ENCODE results near the gene KRT17. TPM values are rescaled to one million over a fixed set of nuclear protein-coding genes. Genes with fewer than 3 reads are reported as not detected.

Gene KRT17
- polyA plus RNA-seq, 1 donor (not counting 4 experiments of a cell fraction or from before 2014, with no cell fraction given), result 8,666 TPM

- Histone ChIP-seq H3K79me2 (ENCODE audit: control insufficient read depth, insufficient read depth, low read length) (no peaks in the 10 kb centered on the region), H3K9me1 (ENCODE audit: control insufficient read depth, extremely low read depth, insufficient read depth, low read length) (peaks cover 2% of the 10 kb centered on the region), H4K20me1 (ENCODE audit: control insufficient read depth, extremely low read depth, insufficient read depth, low read length) (no peaks in the 10 kb centered on the region), H3K4me2 (ENCODE audit: control insufficient read depth, extremely low read depth, insufficient read depth, low read depth, low read length) (no peak overlapping the region), H3K36me3 (ENCODE audit: control insufficient read depth in 2 of 2, extremely low read depth in 1 of 2, insufficient read depth in 2 of 2, low read length in 2 of 2) (no peaks in the 10 kb centered on the region), H3K4me3 (ENCODE audit: control insufficient read depth in 2 of 3, extremely low read depth in 1 of 3, insufficient read depth in 2 of 3, low read depth in 1 of 3, low read length in 3 of 3) (no peak overlapping the region), H3K4me1 (ENCODE audit: control insufficient read depth, extremely low read depth, insufficient read depth, low read length) (peaks cover 89% of the 10 kb centered on the region), H2AFZ (ENCODE audit: control insufficient read depth, low read length) (no peak overlapping the region), H3K27me3 (ENCODE audit: control insufficient read depth, extremely low read depth, insufficient read depth, low read length) (no peaks in the 10 kb centered on the region), H3K27ac (ENCODE audit: control insufficient read depth, insufficient read depth, low read length) (peak overlapping the region; percentile 100), H3K9ac (ENCODE audit: control insufficient read depth, extremely low read depth, insufficient read depth, low read length) (peak overlapping the region; percentile 97), H3K9me3 (ENCODE audit: control insufficient read depth, low read depth, low read length) (no peaks in the 10 kb centered on the region)
- TF ChIP-seq CTCF (optimal IDR thresholded peaks at IDR 0.05 in 1 of 3, IDR thresholded peaks at IDR 0.05 in 1 of 3, conservative IDR thresholded peaks at IDR 0.05 in 1 of 3; ENCODE audit: extremely low read depth in 1 of 3, insufficient read depth in 2 of 3, low read length in 3 of 3) (no peak), EZH2 (IDR thresholded peaks at IDR 0.05; ENCODE audit: low read length) (no peak)
- dilution Hi-C loops (cut with MboI; ENCODE audit: extremely low pct_ligation_motif_present, low sequenced_read_pairs), result no loop called here
- FAIRE-seq, result peak; percentile 53
- no peak for DNase-seq (ENCODE audit: low read depth, low spot score)
These were observed 35.2 kb upstream of the KRT17 start for GRCh38 chr17:41659427-41660212.

GRCh38 chr17:41658846-41659245, 34.5 kb upstream of the KRT17 start:
- H3K4me1 ChIP-seq (ENCODE audit: control insufficient read depth, extremely low read depth, insufficient read depth, low read length), result peaks cover 88% of the 10 kb centered on the region
- no peaks in the 10 kb centered on the region for H3K79me2 ChIP-seq (ENCODE audit: control insufficient read depth, insufficient read depth, low read length)
- H3K36me3 ChIP-seq (ENCODE audit: control insufficient read depth in 2 of 2, extremely low read depth in 1 of 2, insufficient read depth in 2 of 2, low read length in 2 of 2), result no peaks in the 10 kb centered on the region
- H3K9ac ChIP-seq (ENCODE audit: control insufficient read depth, extremely low read depth, insufficient read depth, low read length), result peak overlapping the region; percentile 97
- DNase-seq (ENCODE audit: low read depth, low spot score) (no peak), FAIRE-seq (no peak)
- H3K4me2 ChIP-seq (ENCODE audit: control insufficient read depth, extremely low read depth, insufficient read depth, low read depth, low read length), result no peak overlapping the region
- no peak overlapping the region for H3K4me3 ChIP-seq (ENCODE audit: control insufficient read depth in 2 of 3, extremely low read depth in 1 of 3, insufficient read depth in 2 of 3, low read depth in 1 of 3, low read length in 3 of 3)
- dilution Hi-C loops (cut with MboI; ENCODE audit: extremely low pct_ligation_motif_present, low sequenced_read_pairs), result no loop called here
- no peaks in the 10 kb centered on the region for H3K27me3 ChIP-seq (ENCODE audit: control insufficient read depth, extremely low read depth, insufficient read depth, low read length)
- TF ChIP-seq CTCF (optimal IDR thresholded peaks at IDR 0.05 in 1 of 3, IDR thresholded peaks at IDR 0.05 in 1 of 3, conservative IDR thresholded peaks at IDR 0.05 in 1 of 3; ENCODE audit: extremely low read depth in 1 of 3, insufficient read depth in 2 of 3, low read length in 3 of 3), result no peak
- no peak for TF ChIP-seq EZH2 (IDR thresholded peaks at IDR 0.05; ENCODE audit: low read length)
- no peak overlapping the region for H2AFZ ChIP-seq (ENCODE audit: control insufficient read depth, low read length)
- no peaks in the 10 kb centered on the region for H3K9me3 ChIP-seq (ENCODE audit: control insufficient read depth, low read depth, low read length)
- peak overlapping the region; percentile 100 for H3K27ac ChIP-seq (ENCODE audit: control insufficient read depth, insufficient read depth, low read length)
- no peaks in the 10 kb centered on the region for H4K20me1 ChIP-seq (ENCODE audit: control insufficient read depth, extremely low read depth, insufficient read depth, low read length)
- H3K9me1 ChIP-seq (ENCODE audit: control insufficient read depth, extremely low read depth, insufficient read depth, low read length), result peaks cover 2% of the 10 kb centered on the region

Data from keratinocyte (primary cell).